ENCODE results near the gene MAN1C1.

The MAN1C1 gene

GRCh38 chr1:25614501-25615171 is 2.0 kb upstream of the MAN1C1 start:
- DNase-seq, result no peak

GRCh38 chr1:25615172-25615541 is 1.4 kb upstream of the MAN1C1 start:
- no peak for DNase-seq

- DNase-seq, result no peak
These were observed 962 bp upstream of the MAN1C1 start for GRCh38 chr1:25615563-25616094.

- DNase-seq, result no peak
These were observed 515 bp downstream of the MAN1C1 start for GRCh38 chr1:25616987-25617624.

- DNase-seq, result no peak
These were observed 1.2 kb downstream of the MAN1C1 start for GRCh38 chr1:25617625-25618432.

GRCh38 chr1:25618433-25618808 is 1.8 kb downstream of the MAN1C1 start:
- no peak for DNase-seq

- no peak for DNase-seq
These were observed 2.7 kb downstream of the MAN1C1 start for GRCh38 chr1:25619101-25619890.

GRCh38 chr1:25620211-25620610 is 3.6 kb downstream of the MAN1C1 start:
- no peak for DNase-seq

- DNase-seq, result no peak
These were observed 4.2 kb downstream of the MAN1C1 start for GRCh38 chr1:25620701-25621350.

GRCh38 chr1:25621876-25622275 is 5.3 kb downstream of the MAN1C1 start:
- DNase-seq, result no peak

- DNase-seq, result no peak
These were observed 5.9 kb downstream of the MAN1C1 start for GRCh38 chr1:25622531-25622930.

GRCh38 chr1:25623007-25623406 is 6.4 kb downstream of the MAN1C1 start:
- DNase-seq, result no peak

GRCh38 chr1:25623731-25624130 is 7.1 kb downstream of the MAN1C1 start:
- no peak for DNase-seq

- DNase-seq, result no peak
These were observed 7.6 kb downstream of the MAN1C1 start for GRCh38 chr1:25624156-25624555.

GRCh38 chr1:25624604-25625003 is 8.0 kb downstream of the MAN1C1 start:
- DNase-seq, result no peak

- no peak for DNase-seq
These were observed 9.4 kb downstream of the MAN1C1 start for GRCh38 chr1:25626018-25626417.

- DNase-seq, result no peak
These were observed 12.3 kb downstream of the MAN1C1 start for GRCh38 chr1:25628741-25629421.

GRCh38 chr1:25629836-25630235 is 13.2 kb downstream of the MAN1C1 start:
- DNase-seq, result no peak

- no peak for DNase-seq
These were observed 15.3 kb downstream of the MAN1C1 start for GRCh38 chr1:25631750-25632485.

- no peak for DNase-seq
These were observed 17.5 kb downstream of the MAN1C1 start for GRCh38 chr1:25634066-25634465.

GRCh38 chr1:25634896-25635295 is 18.3 kb downstream of the MAN1C1 start:
- no peak for DNase-seq
